T-helper 2 cell treated with Interferon-gamma antibody and Interleukin-4, amounts not matched to agents 100 ng/mL and 5 ng/mL, for 36 hours (primary cell): ENCODE measurements around the gene BNIP3. TPM values are rescaled to one million over a fixed set of nuclear protein-coding genes. Genes with fewer than 3 reads are reported as not detected.

Experiments
- intact Hi-C: fragments of 100-400 bp; cut with micrococcal nuclease; formaldehyde crosslinking; loops from one replicate; pipeline ENCODE4 v1.15.1; 2023
- total RNA-seq: library from RNA; stranded (reverse); gene quantifications from 2 replicates; pipeline ENCODE4 v1.2.3, GENCODE V29; 2022

BNIP3 gene
- total RNA-seq, 1 donor from 2014 or later, result 41.0 TPM

- intact Hi-C loops, result no loop called here
Measured at GRCh38 chr10:132003282-132003924, 21.7 kb upstream of the BNIP3 start.

- intact Hi-C loops, result no loop called here
Measured at GRCh38 chr10:132002004-132002403, 20.3 kb upstream of the BNIP3 start.

- intact Hi-C loops, result no loop called here
Measured at GRCh38 chr10:132001238-132001972, 19.7 kb upstream of the BNIP3 start.

GRCh38 chr10:131998845-131999681 lies 17.3 kb upstream of the BNIP3 start:
- intact Hi-C loops, result no loop called here

GRCh38 chr10:131998050-131998844 lies 16.5 kb upstream of the BNIP3 start:
- intact Hi-C loops, result no loop called here

- intact Hi-C loops, result no loop called here
Measured at GRCh38 chr10:131997366-131998049, 15.8 kb upstream of the BNIP3 start.

- intact Hi-C loops, result no loop called here
Measured at GRCh38 chr10:131996466-131997365, 15.0 kb upstream of the BNIP3 start.

- intact Hi-C loops, result no loop called here
Measured at GRCh38 chr10:131994435-131994834, 12.7 kb upstream of the BNIP3 start.

GRCh38 chr10:131993275-131993674 lies 11.6 kb upstream of the BNIP3 start:
- intact Hi-C loops, result no loop called here

- intact Hi-C loops, result no loop called here
Measured at GRCh38 chr10:131991726-131992125, 10.0 kb upstream of the BNIP3 start.

GRCh38 chr10:131987786-131988185 lies 6.1 kb upstream of the BNIP3 start:
- intact Hi-C loops, result loop anchor here (10.0 kb wide), 1 partner anchor 167 kb away; no protein-coding TSS in a partner anchor

GRCh38 chr10:131987301-131987700 lies 5.6 kb upstream of the BNIP3 start:
- intact Hi-C loops, result loop anchor here (10.0 kb wide), 1 partner anchor 168 kb away; no protein-coding TSS in a partner anchor

- intact Hi-C loops, result loop anchor here (10.0 kb wide), 1 partner anchor 168 kb away; no protein-coding TSS in a partner anchor
Measured at GRCh38 chr10:131986851-131987250, 5.1 kb upstream of the BNIP3 start.

- intact Hi-C loops, result loop anchor here (5.0 to 10.0 kb wide), 2 partner anchors 171 to 349 kb away; partner anchors contain the start of gene LRRC27
Measured at GRCh38 chr10:131983780-131984179, 2.1 kb upstream of the BNIP3 start.

GRCh38 chr10:131982796-131983195 lies 1.1 kb upstream of the BNIP3 start:
- intact Hi-C loops, result loop anchor here (1.0 to 10.0 kb wide), 3 partner anchors 82 to 350 kb away; partner anchors contain the start of gene LRRC27

GRCh38 chr10:131982185-131982756 lies 548 bp upstream of the BNIP3 start:
- intact Hi-C loops, result loop anchor here (1.0 to 10.0 kb wide), 3 partner anchors 82 to 350 kb away; partner anchors contain the start of gene LRRC27

GRCh38 chr10:131980761-131981428 lies 828 bp downstream of the BNIP3 start:
- intact Hi-C loops, result loop anchor here (1.0 to 10.0 kb wide), 3 partner anchors 9 to 351 kb away; partner anchors contain the start of gene LRRC27

GRCh38 chr10:131980321-131980720 lies 1.4 kb downstream of the BNIP3 start:
- intact Hi-C loops, result loop anchor here (5.0 to 10.0 kb wide), 2 partner anchors 174 to 352 kb away; partner anchors contain the start of gene LRRC27
